H1 (cell line): ENCODE measurements around the gene MGAT5. TPM values are rescaled to one million over a fixed set of nuclear protein-coding genes. Genes with fewer than 3 reads are reported as not detected.

Source experiments
- CBX8 ChIP-seq: fragments of 300-800, 300-1000 bp; sonication (generic); IDR thresholded peaks from 2 replicates; pipeline ENCODE4 v1.7.1; 2016; ENCODE audit warnings: low read depth, low read length, borderline replicate concordance
- CHD7 ChIP-seq: fragments of 300-600 bp; sonication (generic); IDR thresholded peaks from 2 replicates; pipeline ENCODE4 v1.7.1; 2012; ENCODE audit warnings: low read length, moderate library complexity, mild to moderate bottlenecking, inconsistent platforms; ENCODE audit not compliant: insufficient replicate concordance
- KDM1A ChIP-seq: fragments of 200-600, 300-600 bp; sonication (generic); IDR thresholded peaks from 2 replicates; pipeline ENCODE4 v1.7.1; 2016; ENCODE audit warnings: mild to moderate bottlenecking, low read length, borderline replicate concordance
- polyA plus RNA-seq, 7 experiments: library from polyadenylated mRNA; depleted of rRNA in 3 of 7; stranded (reverse) in 5 of 7; unstranded in 2 of 7; fragments of >200 nt in 5 of 7; fragments of 200-250 nt in 2 of 7; gene quantifications; 1 replicate in 5 of 7; 2 replicates in 1 of 7; 4 replicates in 1 of 7; pipeline versions ENCODE4 v1.2.1 to v1.2.3, GENCODE V29; 2011 to 2013; ENCODE audit warnings: missing spikeins in 2 of 7, mixed read lengths in 2 of 7
- total RNA-seq: library from RNA; stranded (reverse); fragmentation: NEBNext Ultra II Directional; extraction: Animal tissue kit (Norgen Biotek cat#: 25700); gene quantifications from 2 replicates; pipeline ENCODE4 v1.2.1, GENCODE V29; 2021

MGAT5 gene
- total and polyA plus RNA-seq, 2 of the 8 experiments (the other 6 are each of a cell fraction or from before 2014, with no cell fraction given) = 11.2 to 49.2 TPM

GRCh38 chr2:134407154-134407890 is 153.4 kb downstream of the MGAT5 start (continued):
- TF ChIP-seq CHD7 (no peak), KDM1A (no peak), CBX8 (no peak)
- TF ChIP-seq, all 59 proteins: peak for 0
